Cardiac muscle cell (in vitro differentiated cells and primary cell): Measurements from ENCODE around the gene SSPN. TPM values are rescaled to one million over a fixed set of nuclear protein-coding genes. Genes with fewer than 3 reads are reported as not detected.

ENCODE experiments used
- DNase-seq, 2 donors: peaks; one replicate each; pipeline versions ENCODE4 v3.0.0 to v3.0.0-alpha.2; 2010 to 2017; ENCODE audit warnings: low read depth in 1 of 2, low spot score in 1 of 2
- H3K27ac ChIP-seq: fragments of 200-600 bp; sonication (generic); 2 replicates; pipeline ENCODE4 v1.5.1; 2016
- H3K27me3 ChIP-seq: fragments of 200-600 bp; sonication (generic); 2 replicates; pipeline ENCODE4 v1.6.0; 2016; ENCODE audit warnings: control low read depth
- H3K36me3 ChIP-seq: fragments of 200-600 bp; sonication (generic); 2 replicates; pipeline ENCODE4 v1.5.1; 2016; ENCODE audit warnings: control low read depth
- H3K4me1 ChIP-seq: fragments of 200-600 bp; sonication (generic); 2 replicates; pipeline ENCODE4 v1.8.1; 2017; ENCODE audit warnings: low read depth, mild to moderate bottlenecking, mixed run types
- H3K4me3 ChIP-seq: fragments of 200-600 bp; sonication (generic); 2 replicates; pipeline ENCODE4 v1.5.1; 2016; ENCODE audit warnings: mild to moderate bottlenecking
- H3K9me3 ChIP-seq: fragments of 200-600 bp; sonication (generic); 2 replicates; pipeline ENCODE4 v1.5.1; 2017; ENCODE audit warnings: low read depth, mild to moderate bottlenecking, control low read depth
- polyA plus RNA-seq: library from polyadenylated mRNA; unstranded; fragments of >200 nt; fragmentation: Nextera tagmentation; extraction: Ambion mirVana; gene quantifications from 2 replicates; pipeline ENCODE4 v1.2.1, GENCODE V29; 2016
- total RNA-seq: library from RNA; depleted of rRNA; stranded (reverse); fragments of >200 nt; gene quantifications from 2 replicates; pipeline ENCODE4 v1.2.3, GENCODE V29; 2016
- TF ChIP-seq, protein P1 (sequence below): IDR thresholded peaks from 2 replicates; pipeline ENCODE4 v1.5.1; 2012; ENCODE audit warnings: low read depth, mild to moderate bottlenecking, low read length

The SSPN gene
- total and polyA plus RNA-seq, 2 experiments from 2014 or later = 3.5 to 4.0 TPM

DNA sequence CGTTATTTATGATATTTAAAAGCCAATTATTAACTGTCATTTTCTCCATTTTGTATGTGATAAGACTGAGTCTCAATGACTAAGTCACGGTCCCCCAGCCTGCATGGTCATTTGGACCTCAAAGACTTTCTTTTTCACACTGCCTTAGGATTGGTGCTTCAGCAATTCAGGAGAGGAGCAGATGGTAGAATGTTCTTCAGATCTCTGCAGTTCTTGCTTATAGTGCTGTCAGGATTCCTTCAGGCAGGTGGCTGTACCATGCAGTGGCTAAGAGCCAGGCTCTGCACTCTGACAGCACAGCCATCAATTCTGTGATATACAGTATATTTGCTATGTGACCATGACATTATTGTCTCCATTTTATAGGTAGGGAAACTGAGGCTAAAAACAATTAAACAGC lies 18.7 kb downstream of the SSPN start:
- TF ChIP-seq, protein P1, sequence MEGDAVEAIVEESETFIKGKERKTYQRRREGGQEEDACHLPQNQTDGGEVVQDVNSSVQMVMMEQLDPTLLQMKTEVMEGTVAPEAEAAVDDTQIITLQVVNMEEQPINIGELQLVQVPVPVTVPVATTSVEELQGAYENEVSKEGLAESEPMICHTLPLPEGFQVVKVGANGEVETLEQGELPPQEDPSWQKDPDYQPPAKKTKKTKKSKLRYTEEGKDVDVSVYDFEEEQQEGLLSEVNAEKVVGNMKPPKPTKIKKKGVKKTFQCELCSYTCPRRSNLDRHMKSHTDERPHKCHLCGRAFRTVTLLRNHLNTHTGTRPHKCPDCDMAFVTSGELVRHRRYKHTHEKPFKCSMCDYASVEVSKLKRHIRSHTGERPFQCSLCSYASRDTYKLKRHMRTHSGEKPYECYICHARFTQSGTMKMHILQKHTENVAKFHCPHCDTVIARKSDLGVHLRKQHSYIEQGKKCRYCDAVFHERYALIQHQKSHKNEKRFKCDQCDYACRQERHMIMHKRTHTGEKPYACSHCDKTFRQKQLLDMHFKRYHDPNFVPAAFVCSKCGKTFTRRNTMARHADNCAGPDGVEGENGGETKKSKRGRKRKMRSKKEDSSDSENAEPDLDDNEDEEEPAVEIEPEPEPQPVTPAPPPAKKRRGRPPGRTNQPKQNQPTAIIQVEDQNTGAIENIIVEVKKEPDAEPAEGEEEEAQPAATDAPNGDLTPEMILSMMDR = no peak
- Histone ChIP-seq H3K27me3 (peaks cover 20% of the 10 kb centered on the region), H3K4me1 (no peaks in the 10 kb centered on the region), H3K4me3 (no peak overlapping the region), H3K9me3 (no peaks in the 10 kb centered on the region), H3K36me3 (no peaks in the 10 kb centered on the region), H3K27ac (no peak overlapping the region)
- DNase-seq = no peak

GRCh38 chr12:26219736-26220135 lies 24.4 kb downstream of the SSPN start:
- Histone ChIP-seq H3K27me3 (peaks cover 31% of the 10 kb centered on the region), H3K27ac (no peak overlapping the region), H3K36me3 (no peaks in the 10 kb centered on the region), H3K4me1 (no peaks in the 10 kb centered on the region), H3K4me3 (no peak overlapping the region), H3K9me3 (no peaks in the 10 kb centered on the region)
- TF ChIP-seq, protein P1 = no peak
- no peak for DNase-seq

DNA sequence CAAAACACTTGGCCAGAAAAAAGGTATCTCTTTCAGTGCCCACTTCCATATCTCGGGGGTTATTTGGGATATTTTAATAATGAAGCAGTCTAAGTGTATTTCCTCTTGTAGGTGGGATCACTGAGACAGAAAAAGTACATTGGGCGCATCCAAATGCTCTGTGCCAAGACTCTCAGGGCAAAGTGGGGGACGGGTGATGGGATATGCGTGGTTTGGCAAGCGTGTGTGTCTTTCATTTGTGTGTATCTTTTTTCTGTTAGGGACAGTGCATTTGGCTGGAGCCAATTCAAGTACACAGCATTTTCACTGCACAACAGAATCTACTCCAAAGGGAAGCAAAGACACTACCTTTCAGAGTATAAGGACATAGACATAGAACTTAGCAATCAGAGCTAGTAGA lies 29.3 kb downstream of the SSPN start:
- H3K4me1 ChIP-seq = peaks cover 3% of the 10 kb centered on the region
- no peak overlapping the region for H3K4me3 ChIP-seq
- TF ChIP-seq, protein P1 = no peak
- peaks cover 75% of the 10 kb centered on the region for H3K27me3 ChIP-seq
- no peaks in the 10 kb centered on the region for H3K36me3 ChIP-seq
- no peak overlapping the region for H3K27ac ChIP-seq
- no peaks in the 10 kb centered on the region for H3K9me3 ChIP-seq
- no peak for DNase-seq

DNA sequence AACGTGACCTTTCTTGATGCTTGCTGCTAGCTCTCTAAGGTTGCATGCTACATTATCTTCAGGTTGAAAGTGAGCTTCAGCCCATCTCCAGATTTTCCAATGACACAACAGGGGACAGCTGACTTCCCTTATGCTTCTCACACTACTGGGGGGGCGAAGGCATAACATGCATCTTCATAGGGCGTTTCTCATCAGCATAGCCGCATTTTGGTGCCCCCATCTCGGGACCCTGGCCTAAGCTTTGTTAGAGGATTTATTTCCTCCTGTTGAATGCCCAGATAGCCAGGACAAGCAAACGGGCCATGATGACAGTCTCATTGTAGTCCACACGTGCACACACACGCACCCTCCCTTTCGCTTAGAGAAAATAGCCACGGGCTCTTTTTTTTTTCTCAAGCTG lies 30.7 kb downstream of the SSPN start:
- Histone ChIP-seq H3K4me1 (peaks cover 3% of the 10 kb centered on the region), H3K27me3 (peaks cover 72% of the 10 kb centered on the region), H3K27ac (no peak overlapping the region), H3K9me3 (no peaks in the 10 kb centered on the region), H3K36me3 (no peaks in the 10 kb centered on the region), H3K4me3 (peak overlapping the region; percentile 18)
- TF ChIP-seq, protein P1 = no peak
- no peak for DNase-seq

GRCh38 chr12:26226629-26227360 lies 31.4 kb downstream of the SSPN start:
- Histone ChIP-seq H3K27ac (no peak overlapping the region), H3K36me3 (no peaks in the 10 kb centered on the region), H3K9me3 (no peaks in the 10 kb centered on the region), H3K27me3 (peaks cover 71% of the 10 kb centered on the region), H3K4me1 (peaks cover 3% of the 10 kb centered on the region), H3K4me3 (peak overlapping the region; percentile 18)
- TF ChIP-seq, protein P1 = no peak
- DNase-seq = peak; percentile 33 to 55
